HEK293 (cell line): Measurements from ENCODE around the gene KCNF1.

Source experiments
- CTCF ChIA-PET: fragments of 350-600 bp; formaldehyde crosslinking; extraction: SDS; loops from one replicate; lab custom pipeline; 2021; ENCODE audit warnings: antibody characterized with exemption; lab: Yijun Ruan, JAX
- POLR2A ChIA-PET: fragments of 300-600 bp; formaldehyde crosslinking; extraction: SDS; loops from one replicate; lab custom pipeline; 2020; ENCODE audit warnings: antibody characterized with exemption, inconsistent platforms; lab: Yijun Ruan, JAX
- H3K27ac ChIP-seq: fragments of 200-500 bp; sonication (Bioruptor generic); 2 replicates; pipeline ENCODE4 v1.5.1; 2014; ENCODE audit warnings: low read depth, low read length, control low read depth, inconsistent platforms; ENCODE audit errors: extremely low read depth
- H3K36me3 ChIP-seq, 2 experiments: fragments of 200-500 bp in 1 of 2; sonication (Bioruptor generic) in 1 of 2; 1 replicate in 1 of 2; 2 replicates in 1 of 2; pipeline ENCODE4 v1.5.1; 2014 to 2017; ENCODE audit warnings: inconsistent platforms in 2 of 2, low read length in 2 of 2; ENCODE audit not compliant: control insufficient read depth in 2 of 2, insufficient read depth in 1 of 2
- H3K4me1 ChIP-seq: fragments of 200-500 bp; sonication (Bioruptor generic); 2 replicates; pipeline ENCODE4 v1.5.1; 2014; ENCODE audit warnings: mild to moderate bottlenecking, low read length, inconsistent platforms; ENCODE audit not compliant: control insufficient read depth, insufficient read depth
- H3K4me3 ChIP-seq: 2 replicates; pipeline ENCODE4 v1.5.1; 2011; ENCODE audit warnings: low read depth, mild to moderate bottlenecking, control low read depth, low read length, moderate library complexity
- H3K9me3 ChIP-seq: fragments of 200-500 bp; sonication (Bioruptor generic); 2 replicates; pipeline ENCODE4 v1.5.1; 2014; ENCODE audit warnings: low read depth, low read length, inconsistent platforms; ENCODE audit not compliant: control insufficient read depth, insufficient read depth
- GLI2 ChIP-seq: fragments of 450-650 bp; formaldehyde crosslinking; IDR thresholded peaks from 2 replicates; pipeline ENCODE4; 2017; ENCODE audit warnings: missing biosample characterization, missing genetic modification characterization, low read depth, borderline replicate concordance
- YY2 ChIP-seq: fragments of 450-650 bp; formaldehyde crosslinking; IDR thresholded peaks from 2 replicates; pipeline ENCODE4 v1.5.1; 2016; ENCODE audit warnings: missing biosample characterization, missing genetic modification characterization
- ZNF16 ChIP-seq: fragments of 450-650 bp; formaldehyde crosslinking; IDR thresholded peaks from 2 replicates; pipeline ENCODE4 v1.5.1; 2016; ENCODE audit warnings: low read depth, missing biosample characterization, missing genetic modification characterization
- ZNF169 ChIP-seq: fragments of 450-650 bp; formaldehyde crosslinking; IDR thresholded peaks from 2 replicates; pipeline ENCODE4 v1.5.1; 2016; ENCODE audit warnings: missing biosample characterization, missing genetic modification characterization
- ZNF202 ChIP-seq: fragments of 450-650 bp; formaldehyde crosslinking; IDR thresholded peaks from 2 replicates; pipeline ENCODE4 v1.5.1; 2016; ENCODE audit warnings: missing biosample characterization, missing genetic modification characterization, borderline replicate concordance
- ZNF221 ChIP-seq: fragments of 450-650 bp; formaldehyde crosslinking; IDR thresholded peaks from 2 replicates; pipeline ENCODE4 v1.5.1; 2017; ENCODE audit warnings: missing biosample characterization, missing genetic modification characterization, borderline replicate concordance
- ZNF24 ChIP-seq: fragments of 450-650 bp; formaldehyde crosslinking; IDR thresholded peaks from 2 replicates; pipeline ENCODE4 v1.5.1; 2016; ENCODE audit warnings: missing biosample characterization, missing genetic modification characterization
- ZNF366 ChIP-seq: fragments of 450-650 bp; formaldehyde crosslinking; conservative IDR thresholded peaks from 2 replicates; pipeline ENCODE4 v1.5.1; 2016; ENCODE audit warnings: missing biosample characterization, missing genetic modification characterization
- ZNF398 ChIP-seq: fragments of 450-650 bp; formaldehyde crosslinking; IDR thresholded peaks from 2 replicates; pipeline ENCODE4 v1.5.1; 2017; ENCODE audit warnings: missing biosample characterization, missing genetic modification characterization
- ZNF48 ChIP-seq: fragments of 450-650 bp; formaldehyde crosslinking; IDR thresholded peaks from 2 replicates; pipeline ENCODE4 v1.5.1; 2016; ENCODE audit warnings: missing biosample characterization, missing genetic modification characterization
- ZNF521 ChIP-seq: fragments of 450-650 bp; formaldehyde crosslinking; IDR thresholded peaks from 2 replicates; pipeline ENCODE4 v1.5.1; 2017; ENCODE audit warnings: missing biosample characterization, mild to moderate bottlenecking, missing genetic modification characterization
- ZNF561 ChIP-seq: fragments of 450-650 bp; IDR thresholded peaks from 2 replicates; pipeline ENCODE4 v1.5.1; 2018; ENCODE audit warnings: missing biosample characterization, missing genetic modification characterization, borderline replicate concordance
- ZXDB ChIP-seq: fragments of 450-650 bp; formaldehyde crosslinking; IDR thresholded peaks from 2 replicates; pipeline ENCODE4 v1.5.1; 2016; ENCODE audit warnings: missing biosample characterization, missing genetic modification characterization
- TF ChIP-seq, protein P1 (sequence below): fragments of 450-650 bp; formaldehyde crosslinking; IDR thresholded peaks from 2 replicates; pipeline ENCODE4 v1.5.1; 2016; ENCODE audit warnings: missing biosample characterization, missing genetic modification characterization
- TF ChIP-seq, protein P2 (sequence below): fragments of 450-650 bp; formaldehyde crosslinking; IDR thresholded peaks from 2 replicates; pipeline ENCODE4 v1.5.1; 2016; ENCODE audit warnings: missing biosample characterization, missing genetic modification characterization, borderline replicate concordance
- TF ChIP-seq, protein P3 (sequence below): fragments of 450-650 bp; formaldehyde crosslinking; conservative IDR thresholded peaks from 2 replicates; pipeline ENCODE4 v1.5.1; 2016; ENCODE audit warnings: low read depth, missing biosample characterization, missing genetic modification characterization

Gene KCNF1

DNA sequence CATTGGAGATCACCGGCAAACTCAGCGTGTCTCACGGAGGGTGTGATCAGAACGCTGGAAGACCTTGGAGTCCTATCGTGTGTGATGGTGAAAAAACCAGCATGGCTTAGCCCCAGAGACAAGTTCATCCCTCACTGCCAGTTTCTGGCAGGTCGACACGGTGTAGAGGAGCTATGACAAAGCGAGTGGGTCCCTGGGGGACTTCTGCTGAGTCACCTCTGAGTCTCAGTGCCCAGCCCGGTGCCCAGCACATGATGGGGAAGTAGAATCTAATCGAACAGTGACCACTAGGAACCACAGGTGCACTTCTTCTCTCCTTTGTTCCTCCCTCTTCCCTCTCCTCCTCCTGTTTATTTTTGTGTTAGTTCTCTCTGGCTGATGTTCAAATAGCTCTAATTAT, 45.9 kb upstream of the KCNF1 start (continued):
- TF ChIP-seq, protein P1, sequence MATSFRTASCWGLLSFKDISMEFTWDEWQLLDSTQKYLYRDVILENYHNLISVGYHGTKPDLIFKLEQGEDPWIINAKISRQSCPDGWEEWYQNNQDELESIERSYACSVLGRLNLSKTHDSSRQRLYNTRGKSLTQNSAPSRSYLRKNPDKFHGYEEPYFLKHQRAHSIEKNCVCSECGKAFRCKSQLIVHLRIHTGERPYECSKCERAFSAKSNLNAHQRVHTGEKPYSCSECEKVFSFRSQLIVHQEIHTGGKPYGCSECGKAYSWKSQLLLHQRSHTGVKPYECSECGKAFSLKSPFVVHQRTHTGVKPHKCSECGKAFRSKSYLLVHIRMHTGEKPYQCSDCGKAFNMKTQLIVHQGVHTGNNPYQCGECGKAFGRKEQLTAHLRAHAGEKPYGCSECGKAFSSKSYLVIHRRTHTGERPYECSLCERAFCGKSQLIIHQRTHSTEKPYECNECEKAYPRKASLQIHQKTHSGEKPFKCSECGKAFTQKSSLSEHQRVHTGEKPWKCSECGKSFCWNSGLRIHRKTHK (tag by site-specific recombination) = no peak
- TF ChIP-seq, protein P2, sequence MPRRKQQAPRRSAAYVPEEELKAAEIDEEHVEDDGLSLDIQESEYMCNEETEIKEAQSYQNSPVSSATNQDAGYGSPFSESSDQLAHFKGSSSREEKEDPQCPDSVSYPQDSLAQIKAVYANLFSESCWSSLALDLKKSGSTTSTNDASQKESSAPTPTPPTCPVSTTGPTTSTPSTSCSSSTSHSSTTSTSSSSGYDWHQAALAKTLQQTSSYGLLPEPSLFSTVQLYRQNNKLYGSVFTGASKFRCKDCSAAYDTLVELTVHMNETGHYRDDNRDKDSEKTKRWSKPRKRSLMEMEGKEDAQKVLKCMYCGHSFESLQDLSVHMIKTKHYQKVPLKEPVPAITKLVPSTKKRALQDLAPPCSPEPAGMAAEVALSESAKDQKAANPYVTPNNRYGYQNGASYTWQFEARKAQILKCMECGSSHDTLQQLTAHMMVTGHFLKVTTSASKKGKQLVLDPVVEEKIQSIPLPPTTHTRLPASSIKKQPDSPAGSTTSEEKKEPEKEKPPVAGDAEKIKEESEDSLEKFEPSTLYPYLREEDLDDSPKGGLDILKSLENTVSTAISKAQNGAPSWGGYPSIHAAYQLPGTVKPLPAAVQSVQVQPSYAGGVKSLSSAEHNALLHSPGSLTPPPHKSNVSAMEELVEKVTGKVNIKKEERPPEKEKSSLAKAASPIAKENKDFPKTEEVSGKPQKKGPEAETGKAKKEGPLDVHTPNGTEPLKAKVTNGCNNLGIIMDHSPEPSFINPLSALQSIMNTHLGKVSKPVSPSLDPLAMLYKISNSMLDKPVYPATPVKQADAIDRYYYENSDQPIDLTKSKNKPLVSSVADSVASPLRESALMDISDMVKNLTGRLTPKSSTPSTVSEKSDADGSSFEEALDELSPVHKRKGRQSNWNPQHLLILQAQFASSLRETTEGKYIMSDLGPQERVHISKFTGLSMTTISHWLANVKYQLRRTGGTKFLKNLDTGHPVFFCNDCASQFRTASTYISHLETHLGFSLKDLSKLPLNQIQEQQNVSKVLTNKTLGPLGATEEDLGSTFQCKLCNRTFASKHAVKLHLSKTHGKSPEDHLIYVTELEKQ (tag by site-specific recombination) = no peak
- TF ChIP-seq, all 188 proteins: peak for 0

DNA sequence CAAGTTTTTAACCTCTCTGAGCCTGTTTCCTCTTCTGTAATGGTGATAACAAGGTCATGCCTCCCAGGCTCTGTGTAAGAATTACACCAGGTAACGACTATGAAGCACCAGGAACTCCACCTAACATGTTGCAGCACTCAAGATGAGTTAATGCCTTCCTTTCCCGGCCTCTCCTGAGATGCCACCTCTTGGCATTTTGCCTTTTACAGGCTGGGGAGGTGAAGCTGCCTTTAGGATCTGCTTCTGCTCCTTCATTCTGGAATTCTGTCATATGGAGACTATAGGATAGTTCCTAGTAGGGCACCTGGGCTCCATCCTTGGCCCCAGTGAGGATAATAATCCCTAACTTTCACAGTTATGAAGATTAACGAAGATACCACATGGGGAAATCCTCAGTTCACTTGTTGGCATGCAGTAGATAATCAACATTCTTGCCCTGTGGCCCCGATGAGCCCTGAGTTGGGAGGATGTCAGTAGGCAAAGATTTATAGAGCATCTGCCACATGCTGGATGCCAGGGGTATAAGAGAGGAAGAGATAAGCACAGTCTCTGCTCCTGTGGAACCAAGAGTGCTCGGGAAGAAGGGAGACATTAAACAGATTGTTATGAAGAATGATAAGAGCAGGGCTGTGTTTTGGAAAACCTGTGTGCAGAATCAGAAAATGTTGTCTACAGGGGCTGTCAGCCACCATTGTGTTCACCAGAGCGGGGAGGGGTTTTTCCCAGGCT, 43.9 kb upstream of the KCNF1 start:
- Histone ChIP-seq H3K36me3 (no peaks in the 10 kb centered on the region), H3K27ac (no peak overlapping the region), H3K9me3 (no peaks in the 10 kb centered on the region), H3K4me3 (no peak overlapping the region), H3K4me1 (no peaks in the 10 kb centered on the region)
- ChIA-PET POLR2A (no interaction called here), CTCF (interaction anchor here (0.6 kb wide), 1 partner anchor 114 kb away, joined by 3 read pairs; no protein-coding TSS in a partner anchor)
- TF ChIP-seq ZNF221 (tag by site-specific recombination) (no peak), ZNF398 (tag by site-specific recombination) (no peak), ZNF16 (tag by site-specific recombination) (no peak), ZNF48 (no peak), YY2 (tag by site-specific recombination) (no peak), ZNF366 (no peak), ZNF561 (tag by site-specific recombination) (no peak), ZNF521 (tag by site-specific recombination) (no peak), ZNF24 (tag by site-specific recombination) (no peak), GLI2 (no peak), ZNF169 (no peak), ZXDB (tag by site-specific recombination) (no peak), ZNF202 (tag by site-specific recombination) (no peak)
- TF ChIP-seq, protein P3, sequence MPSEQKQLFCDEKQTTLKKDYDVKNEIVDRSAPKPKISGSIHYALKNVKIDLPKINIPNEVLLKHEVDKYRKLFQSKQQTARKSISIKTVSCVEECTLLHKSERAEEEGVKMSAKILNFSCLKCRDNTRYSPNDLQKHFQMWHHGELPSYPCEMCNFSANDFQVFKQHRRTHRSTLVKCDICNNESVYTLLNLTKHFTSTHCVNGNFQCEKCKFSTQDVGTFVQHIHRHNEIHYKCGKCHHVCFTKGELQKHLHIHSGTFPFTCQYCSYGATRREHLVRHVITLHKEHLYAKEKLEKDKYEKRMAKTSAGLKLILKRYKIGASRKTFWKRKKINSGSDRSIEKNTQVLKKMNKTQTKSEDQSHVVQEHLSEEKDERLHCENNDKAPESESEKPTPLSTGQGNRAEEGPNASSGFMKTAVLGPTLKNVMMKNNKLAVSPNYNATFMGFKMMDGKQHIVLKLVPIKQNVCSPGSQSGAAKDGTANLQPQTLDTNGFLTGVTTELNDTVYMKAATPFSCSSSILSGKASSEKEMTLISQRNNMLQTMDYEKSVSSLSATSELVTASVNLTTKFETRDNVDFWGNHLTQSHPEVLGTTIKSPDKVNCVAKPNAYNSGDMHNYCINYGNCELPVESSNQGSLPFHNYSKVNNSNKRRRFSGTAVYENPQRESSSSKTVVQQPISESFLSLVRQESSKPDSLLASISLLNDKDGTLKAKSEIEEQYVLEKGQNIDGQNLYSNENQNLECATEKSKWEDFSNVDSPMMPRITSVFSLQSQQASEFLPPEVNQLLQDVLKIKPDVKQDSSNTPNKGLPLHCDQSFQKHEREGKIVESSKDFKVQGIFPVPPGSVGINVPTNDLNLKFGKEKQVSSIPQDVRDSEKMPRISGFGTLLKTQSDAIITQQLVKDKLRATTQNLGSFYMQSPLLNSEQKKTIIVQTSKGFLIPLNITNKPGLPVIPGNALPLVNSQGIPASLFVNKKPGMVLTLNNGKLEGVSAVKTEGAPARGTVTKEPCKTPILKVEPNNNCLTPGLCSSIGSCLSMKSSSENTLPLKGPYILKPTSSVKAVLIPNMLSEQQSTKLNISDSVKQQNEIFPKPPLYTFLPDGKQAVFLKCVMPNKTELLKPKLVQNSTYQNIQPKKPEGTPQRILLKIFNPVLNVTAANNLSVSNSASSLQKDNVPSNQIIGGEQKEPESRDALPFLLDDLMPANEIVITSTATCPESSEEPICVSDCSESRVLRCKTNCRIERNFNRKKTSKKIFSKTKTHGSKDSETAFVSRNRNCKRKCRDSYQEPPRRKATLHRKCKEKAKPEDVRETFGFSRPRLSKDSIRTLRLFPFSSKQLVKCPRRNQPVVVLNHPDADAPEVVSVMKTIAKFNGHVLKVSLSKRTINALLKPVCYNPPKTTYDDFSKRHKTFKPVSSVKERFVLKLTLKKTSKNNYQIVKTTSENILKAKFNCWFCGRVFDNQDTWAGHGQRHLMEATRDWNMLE (tag by site-specific recombination) = no peak
